Transverse colon (tissue), 4 donors: Measurements from ENCODE around the gene TBCCD1. TPM values are rescaled to one million over a fixed set of nuclear protein-coding genes. Genes with fewer than 3 reads are reported as not detected.

Source experiments
- DNase-seq: peaks from one replicate; pipeline ENCODE4 v3.0.0-alpha.2; 2019
- H3K27ac ChIP-seq, 4 donors: fragments of 200-600 bp; sonication (generic); 2 replicates each; pipeline ENCODE4 v1.5.1; 2016 to 2018; ENCODE audit warnings: inconsistent platforms in 4 of 4
- H3K27me3 ChIP-seq: fragments of 200-600 bp; sonication (generic); 2 replicates; pipeline ENCODE4 v1.5.1; 2017; ENCODE audit warnings: inconsistent platforms
- H3K36me3 ChIP-seq, 4 donors: fragments of 200-600 bp; sonication (generic); 2 replicates each; pipeline ENCODE4 v1.5.1; 2017 to 2019; ENCODE audit warnings: inconsistent platforms in 4 of 4
- H3K4me1 ChIP-seq, 4 donors: fragments of 200-600 bp; sonication (generic); 2 replicates each; pipeline ENCODE4 v1.5.1; 2017 to 2020; ENCODE audit warnings: inconsistent platforms in 4 of 4
- H3K4me3 ChIP-seq, 4 donors: fragments of 200-600 bp; sonication (generic); 1 replicate in 1 of 4; 2 replicates in 3 of 4; pipeline versions ENCODE4 v1.5.1 to v1.6.1; 2017 to 2019; ENCODE audit warnings: inconsistent platforms in 4 of 4
- H3K9me3 ChIP-seq, 2 donors: fragments of 200-600 bp; sonication (generic); 2 replicates each; pipeline ENCODE4 v1.5.1; 2017 to 2019; ENCODE audit warnings: inconsistent platforms in 2 of 2
- EP300 ChIP-seq: sonication (generic); formaldehyde crosslinking; IDR thresholded peaks from one replicate; pipeline ENCODE4 v1.6.1; 2017; ENCODE audit warnings: antibody characterized with exemption, low read depth
- POLR2A ChIP-seq: fragments of 450-650 bp; IDR thresholded peaks from one replicate; pipeline ENCODE4 v1.6.1; 2016; ENCODE audit warnings: antibody characterized with exemption, mild to moderate bottlenecking, moderate library complexity
- POLR2AphosphoS5 ChIP-seq, 3 donors: sonication (generic); formaldehyde crosslinking; IDR thresholded peaks; one replicate each; pipeline ENCODE4 v1.6.1; 2016; ENCODE audit warnings: antibody characterized with exemption in 3 of 3
- WGBS, 2 donors: methylation state at CpG; one replicate each; pipeline ENCODE4 v1.1.5; 2018; ENCODE audit warnings: low coverage in 1 of 2; 5-methylcytosine and 5-hydroxymethylcytosine counted together
- in situ Hi-C, 4 donors: fragments of 200-750 bp; cut with MboI; loops; one replicate each; pipeline versions ENCODE4 v1.15.0 to v1.15.1; 2017; ENCODE audit warnings: low sequenced_read_pairs in 3 of 4, low pct_ligation_motif_present in 1 of 4, low pct_unique_long_range_greater_than_20kb in 1 of 4
- intact Hi-C: fragments of 100-400 bp; cut with DNase I; formaldehyde crosslinking; loops from one replicate; pipeline ENCODE4 v1.15.1; 2023; ENCODE audit warnings: low total_unique reads
- total RNA-seq, 4 donors: library from RNA; depleted of rRNA; stranded (reverse); fragments of >200 nt; gene quantifications; one replicate each; pipeline ENCODE4 v1.1.0, GENCODE V29; 2016
- TF ChIP-seq, protein P1 (sequence below), 5 experiments: fragments of 200-600 bp in 3 of 5; fragments of 450-650 bp in 2 of 5; sonication (generic) in 3 of 5; IDR thresholded peaks; 1 replicate in 2 of 5; 2 replicates in 3 of 5; pipeline ENCODE4 v1.5.1; 2016 to 2017; ENCODE audit warnings: antibody characterized with exemption in 5 of 5, inconsistent platforms in 3 of 5, mild to moderate bottlenecking in 2 of 5, moderate library complexity in 1 of 5

TBCCD1 gene
- total RNA-seq, 4 donors from 2014 or later, result 7.1 to 15.4 (median 13.9) TPM

DNA sequence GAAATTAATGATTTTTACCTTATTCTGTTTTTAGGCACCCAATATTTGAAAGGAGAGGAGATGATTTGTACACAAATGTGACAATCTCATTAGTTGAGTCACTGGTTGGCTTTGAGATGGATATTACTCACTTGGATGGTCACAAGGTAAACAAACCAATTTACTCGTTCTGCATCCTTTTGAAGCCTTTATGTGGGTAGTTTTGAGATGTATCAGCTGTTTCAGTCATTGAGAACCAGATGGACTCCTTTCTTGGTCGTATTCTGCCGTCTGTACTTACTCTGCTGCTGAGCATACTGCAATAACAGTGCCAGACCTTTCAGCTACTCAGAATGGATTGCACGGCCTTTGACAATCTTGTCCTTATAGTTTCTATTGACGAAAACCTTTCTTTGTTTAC, 16.7 kb upstream of the TBCCD1 start:
- WGBS, 2 donors, result 66 to 78% methylated on average over 3 to 5 of the region's 5 CpGs
- in situ Hi-C loops, result no loop called here
- Histone ChIP-seq H3K9me3 (no peaks in the 10 kb centered on the region), H3K27me3 (no peaks in the 10 kb centered on the region), H3K27ac (no peak overlapping the region), H3K36me3 (peaks cover 0 to 62% (median 28%) of the 10 kb centered on the region in 4 donors), H3K4me3 (no peak overlapping the region), H3K4me1 (no peaks in the 10 kb centered on the region)
- DNase-seq, result no peak
- intact Hi-C loops, result no loop called here
- TF ChIP-seq POLR2AphosphoS5 (IDR thresholded peaks at IDR 0.05), result no peak
- no peak for TF ChIP-seq EP300
- TF ChIP-seq, protein P1, sequence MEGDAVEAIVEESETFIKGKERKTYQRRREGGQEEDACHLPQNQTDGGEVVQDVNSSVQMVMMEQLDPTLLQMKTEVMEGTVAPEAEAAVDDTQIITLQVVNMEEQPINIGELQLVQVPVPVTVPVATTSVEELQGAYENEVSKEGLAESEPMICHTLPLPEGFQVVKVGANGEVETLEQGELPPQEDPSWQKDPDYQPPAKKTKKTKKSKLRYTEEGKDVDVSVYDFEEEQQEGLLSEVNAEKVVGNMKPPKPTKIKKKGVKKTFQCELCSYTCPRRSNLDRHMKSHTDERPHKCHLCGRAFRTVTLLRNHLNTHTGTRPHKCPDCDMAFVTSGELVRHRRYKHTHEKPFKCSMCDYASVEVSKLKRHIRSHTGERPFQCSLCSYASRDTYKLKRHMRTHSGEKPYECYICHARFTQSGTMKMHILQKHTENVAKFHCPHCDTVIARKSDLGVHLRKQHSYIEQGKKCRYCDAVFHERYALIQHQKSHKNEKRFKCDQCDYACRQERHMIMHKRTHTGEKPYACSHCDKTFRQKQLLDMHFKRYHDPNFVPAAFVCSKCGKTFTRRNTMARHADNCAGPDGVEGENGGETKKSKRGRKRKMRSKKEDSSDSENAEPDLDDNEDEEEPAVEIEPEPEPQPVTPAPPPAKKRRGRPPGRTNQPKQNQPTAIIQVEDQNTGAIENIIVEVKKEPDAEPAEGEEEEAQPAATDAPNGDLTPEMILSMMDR (IDR thresholded peaks at IDR 0.05), result no peak
- no peak for TF ChIP-seq POLR2A

DNA sequence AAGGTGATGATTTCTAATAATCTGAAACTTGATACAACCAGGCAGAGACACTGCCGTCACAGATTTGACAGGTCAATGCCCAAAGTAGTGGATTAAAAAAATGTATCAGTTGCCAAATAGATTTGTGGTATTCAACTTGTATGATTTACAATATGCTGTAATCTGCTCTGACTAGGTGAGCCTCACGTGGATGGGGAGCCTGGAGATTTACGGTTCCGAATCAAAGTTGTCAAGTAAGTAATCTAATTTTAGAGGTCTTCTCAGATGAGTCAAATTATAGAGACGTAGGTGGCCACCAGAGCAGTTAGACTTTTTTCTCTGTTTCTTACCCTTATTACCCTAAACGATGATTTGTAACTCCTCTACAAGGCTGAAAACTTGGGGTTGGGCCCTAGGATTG, 15.4 kb upstream of the TBCCD1 start:
- Histone ChIP-seq H3K4me1 (no peaks in the 10 kb centered on the region), H3K9me3 (no peaks in the 10 kb centered on the region), H3K36me3 (peaks cover 3 to 66% (median 30%) of the 10 kb centered on the region in 4 donors), H3K27ac (no peak overlapping the region), H3K4me3 (no peak overlapping the region), H3K27me3 (no peaks in the 10 kb centered on the region)
- TF ChIP-seq POLR2A, result no peak
- TF ChIP-seq, protein P1 (IDR thresholded peaks at IDR 0.05), result no peak
- TF ChIP-seq POLR2AphosphoS5 (IDR thresholded peaks at IDR 0.05), result no peak
- TF ChIP-seq EP300, result no peak
- no peak for DNase-seq
- in situ Hi-C loops, result no loop called here
- intact Hi-C loops, result no loop called here
- WGBS, 2 donors, result 86 to 94% methylated on average over 5 to 6 of the region's 6 CpGs

DNA sequence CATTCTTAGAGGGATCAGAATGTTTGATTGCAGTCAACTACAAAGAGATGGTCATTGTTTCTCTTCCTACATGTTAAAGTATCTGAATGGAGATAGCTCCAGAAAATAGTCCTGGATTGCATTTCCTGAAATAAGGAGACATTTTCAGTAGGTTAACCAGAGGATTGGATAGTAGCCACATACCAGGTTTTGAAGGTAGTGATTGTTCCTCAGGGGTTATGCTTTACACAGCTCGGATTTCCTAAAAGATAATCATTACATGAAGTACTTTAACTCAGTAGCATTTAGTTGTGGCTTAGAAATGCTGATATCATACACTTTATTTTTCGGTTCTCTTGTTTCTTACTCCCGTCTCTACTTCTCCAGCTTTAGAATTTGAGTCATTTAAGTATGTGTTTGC, 13.6 kb upstream of the TBCCD1 start:
- in situ Hi-C loops, result no loop called here
- TF ChIP-seq, protein P1 (IDR thresholded peaks at IDR 0.05), result no peak
- TF ChIP-seq POLR2A (no peak), POLR2AphosphoS5 (IDR thresholded peaks at IDR 0.05) (no peak), EP300 (no peak)
- Histone ChIP-seq H3K36me3 (peaks cover 3 to 73% (median 34%) of the 10 kb centered on the region in 4 donors), H3K4me3 (no peak overlapping the region), H3K27me3 (no peaks in the 10 kb centered on the region), H3K27ac (no peak overlapping the region), H3K9me3 (no peaks in the 10 kb centered on the region), H3K4me1 (no peaks in the 10 kb centered on the region)
- DNase-seq, result no peak
- intact Hi-C loops, result no loop called here
- WGBS, 2 donors, result 95 to 96% methylated on average over 3 of the region's 3 CpGs

DNA sequence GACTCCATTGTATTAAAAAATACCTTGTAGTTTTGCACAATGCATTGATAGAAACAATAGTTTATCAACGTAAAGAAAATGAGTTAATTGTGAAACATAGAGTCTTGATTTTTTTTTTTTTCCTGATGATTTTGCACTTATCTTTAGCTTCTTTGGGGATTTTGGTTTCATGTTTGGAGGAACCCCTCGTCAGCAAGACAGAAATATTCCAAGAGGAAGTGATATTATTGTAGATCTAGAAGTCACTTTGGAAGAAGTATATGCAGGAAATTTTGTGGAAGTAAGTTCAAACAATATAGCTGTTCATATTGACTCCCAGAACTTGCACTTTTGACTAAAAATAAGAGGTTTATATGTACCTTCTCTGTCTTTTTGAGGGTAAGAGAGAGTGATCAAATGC, 10.4 kb upstream of the TBCCD1 start:
- H3K27ac ChIP-seq, result no peak overlapping the region
- intact Hi-C loops, result no loop called here
- WGBS, 2 donors, result 70 to 89% methylated on average over 2 of the region's 2 CpGs

More for the DNA sequence above, 10.4 kb upstream of the TBCCD1 start:
- Histone ChIP-seq H3K4me3 (no peak overlapping the region), H3K36me3 (peaks cover 3 to 65% (median 26%) of the 10 kb centered on the region in 4 donors), H3K9me3 (no peaks in the 10 kb centered on the region), H3K4me1 (peaks cover 0 to 2% (median 0%) of the 10 kb centered on the region in 4 donors), H3K27me3 (no peaks in the 10 kb centered on the region)
- no peak for DNase-seq
- TF ChIP-seq POLR2A (no peak), EP300 (no peak), POLR2AphosphoS5 (IDR thresholded peaks at IDR 0.05) (no peak)
- TF ChIP-seq, protein P1 (IDR thresholded peaks at IDR 0.05), result no peak
- in situ Hi-C loops, result no loop called here
